T-helper 1 cell treated with Interleukin-12 subunit alpha and Interleukin-12 subunit beta and Interleukin-4 antibody, amounts not matched to agents 30 ng/mL and 1 ng/mL, for 36 hours (primary cell): ENCODE results near the gene UQCC3. TPM values are rescaled to one million over a fixed set of nuclear protein-coding genes. Genes with fewer than 3 reads are reported as not detected.

Experiments used
- intact Hi-C: fragments of 100-400 bp; cut with micrococcal nuclease; formaldehyde crosslinking; loops from one replicate; pipeline ENCODE4 v1.15.1; 2024
- total RNA-seq: library from RNA; stranded (reverse); gene quantifications from 2 replicates; pipeline ENCODE4 v1.2.3, GENCODE V29; 2022

The UQCC3 gene
- total RNA-seq, 1 donor from 2014 or later = 8.0 TPM

DNA sequence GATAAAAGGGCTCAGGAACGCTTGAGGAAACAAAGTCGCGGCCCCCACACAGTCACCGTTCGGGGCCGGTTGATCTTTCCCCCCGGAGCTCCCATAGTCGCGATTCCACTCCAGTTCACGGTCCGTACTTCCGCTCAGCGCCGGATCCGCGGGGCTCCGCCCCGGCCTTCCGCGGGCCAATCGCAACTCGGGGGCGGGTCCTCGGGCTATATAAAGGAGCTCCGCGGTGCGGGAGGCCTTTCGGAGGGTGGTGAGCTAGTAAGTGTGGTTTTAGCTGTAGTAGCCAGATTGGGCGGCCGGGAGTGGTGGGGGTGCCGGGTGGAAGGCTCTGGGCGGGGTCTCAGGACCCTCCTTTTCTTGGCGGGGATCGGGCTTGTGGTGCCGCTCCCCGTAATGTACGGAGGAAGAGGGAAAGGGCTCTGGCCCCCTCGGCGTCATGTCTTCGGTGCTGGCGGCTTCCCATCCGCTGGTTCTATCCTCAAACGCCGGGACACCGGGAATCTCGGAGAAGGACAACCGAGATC, 6.3 kb upstream of the UQCC3 start, which contains the start of the genes C11orf98 and CSKMT:
TSS of gene C11orf98 (minus strand) at position 136 of the 524 bp plus-strand sequence. CDS start at position 95, 41 bp downstream.
TSS of gene CSKMT (plus strand) at position 238 of the 524 bp plus-strand sequence. CDS start 568 bp downstream, outside the sequence.
- intact Hi-C loops = loop anchor here (1.0 to 10.0 kb wide), 13 partner anchors 12 to 540 kb away; partner anchors contain the start of genes EML3, GANAB, HNRNPUL2 and INCENP

DNA sequence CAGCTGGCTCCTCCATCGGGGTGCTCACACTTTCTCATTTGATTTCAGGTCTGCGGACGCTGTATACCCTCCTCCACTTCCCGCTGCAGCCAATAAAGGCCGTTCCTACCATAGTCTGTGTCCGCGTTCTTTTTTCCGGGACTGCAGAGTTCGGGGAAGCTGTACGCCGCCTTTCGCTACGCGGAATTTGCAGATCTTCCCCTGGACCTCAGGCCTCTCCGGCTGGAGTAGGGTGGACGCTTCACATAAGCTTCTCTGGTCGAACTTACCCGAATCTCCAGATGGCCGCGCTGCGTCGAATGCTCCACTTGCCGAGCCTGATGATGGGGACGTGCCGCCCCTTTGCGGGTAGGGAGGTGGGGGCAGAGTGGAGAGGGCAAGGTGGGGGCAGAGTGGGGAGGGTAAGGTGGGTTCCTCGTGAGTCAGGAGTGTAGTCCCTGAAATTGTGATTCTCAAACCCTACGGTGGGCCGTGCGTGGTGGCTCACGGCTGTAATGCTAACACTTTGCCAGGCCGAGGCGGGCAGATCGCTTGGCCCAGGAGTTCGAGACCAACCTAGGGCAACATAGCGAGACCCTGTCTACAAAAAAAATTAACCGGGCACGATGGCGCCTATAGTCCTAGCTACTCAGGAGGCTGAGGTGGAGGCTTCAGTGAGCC, 5.7 kb upstream of the UQCC3 start:
- intact Hi-C loops = loop anchor here (1.0 to 10.0 kb wide), 13 partner anchors 12 to 541 kb away; partner anchors contain the start of genes EML3, GANAB, HNRNPUL2 and INCENP

DNA sequence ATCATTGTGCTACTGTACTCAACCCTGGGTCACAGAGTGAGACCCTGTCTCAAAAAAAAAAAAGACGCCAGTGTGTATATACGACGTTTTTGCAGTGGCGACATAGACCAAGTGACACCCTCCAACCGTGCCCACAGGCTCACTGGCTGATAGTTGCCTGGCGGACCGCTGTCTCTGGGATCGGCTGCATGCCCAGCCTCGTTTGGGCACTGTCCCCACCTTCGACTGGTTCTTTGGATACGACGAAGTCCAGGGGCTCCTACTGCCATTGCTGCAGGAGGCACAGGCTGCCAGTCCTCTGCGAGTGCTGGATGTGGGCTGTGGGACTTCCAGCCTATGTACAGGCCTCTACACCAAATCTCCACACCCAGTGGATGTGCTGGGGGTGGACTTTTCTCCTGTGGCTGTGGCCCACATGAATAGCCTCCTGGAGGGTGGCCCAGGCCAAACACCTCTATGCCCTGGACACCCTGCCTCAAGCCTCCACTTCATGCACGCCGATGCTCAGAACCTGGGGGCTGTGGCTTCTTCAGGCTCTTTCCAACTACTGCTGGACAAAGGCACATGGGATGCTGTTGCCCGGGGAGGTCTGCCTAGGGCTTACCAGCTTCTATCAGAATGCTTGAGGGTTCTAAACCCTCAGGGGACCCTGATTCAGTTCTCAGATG, 5.1 kb upstream of the UQCC3 start:
- intact Hi-C loops = loop anchor here (10.0 kb wide), 1 partner anchor 542 kb away; the partner anchor contains the start of gene INCENP

DNA sequence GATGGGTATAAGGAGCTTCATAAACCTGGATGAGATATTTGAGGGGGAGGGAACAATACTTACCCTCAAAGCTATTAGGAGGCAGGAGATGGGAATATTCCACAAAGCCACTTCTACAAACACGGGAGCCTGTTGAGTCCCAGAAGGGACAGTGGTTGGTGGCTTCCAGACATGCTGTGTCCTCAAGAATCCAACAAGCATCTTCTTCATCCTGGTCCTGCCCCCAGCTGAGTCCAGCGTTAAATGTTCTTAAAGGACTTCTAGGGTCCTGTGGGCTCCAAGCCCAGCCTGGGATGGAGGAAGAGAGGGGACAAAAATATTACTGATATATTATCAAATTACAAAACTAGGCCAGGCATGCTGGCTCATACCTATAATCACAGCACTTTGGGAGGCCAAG, 4.0 kb upstream of the UQCC3 start:
- intact Hi-C loops = loop anchor here (10.0 kb wide), 1 partner anchor 543 kb away; the partner anchor contains the start of gene INCENP

DNA sequence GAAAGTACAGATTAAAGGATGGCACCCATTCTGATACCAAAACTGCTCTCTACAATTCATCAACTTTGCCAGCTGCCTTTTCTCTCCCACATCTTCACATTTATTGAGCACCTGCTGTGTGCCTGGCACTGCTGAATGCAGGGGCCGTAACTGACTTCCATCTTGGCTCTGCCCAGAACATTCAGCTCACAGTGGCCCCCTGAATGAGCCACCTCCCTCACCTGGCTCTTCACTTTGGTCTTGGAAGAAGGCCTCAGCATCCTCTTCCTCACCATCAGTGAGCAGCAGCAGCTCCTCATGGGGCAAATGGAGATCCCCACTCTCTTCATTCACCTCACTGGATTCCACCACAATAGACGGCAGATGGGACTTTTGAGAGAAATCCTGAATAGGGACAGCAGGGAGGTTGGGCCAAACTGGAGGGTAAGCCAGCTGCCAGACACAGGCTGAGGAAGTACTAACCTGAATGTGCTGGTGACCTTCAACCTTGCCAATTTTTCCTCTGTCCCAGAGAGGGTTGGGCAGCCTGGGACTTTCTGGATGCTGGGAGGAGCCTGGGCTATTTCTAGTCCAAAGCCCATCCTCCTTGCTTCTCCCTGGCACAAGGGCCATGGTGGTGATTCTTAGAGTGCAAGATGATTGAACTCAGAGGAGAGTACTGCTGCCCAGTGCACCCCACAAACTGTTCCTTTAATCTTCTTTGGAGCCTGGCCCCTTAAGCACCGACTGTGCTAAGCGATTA, 1.9 kb upstream of the UQCC3 start:
- intact Hi-C loops = loop anchor here (2.0 to 10.0 kb wide), 3 partner anchors 193 to 545 kb away; partner anchors contain the start of gene INCENP

DNA sequence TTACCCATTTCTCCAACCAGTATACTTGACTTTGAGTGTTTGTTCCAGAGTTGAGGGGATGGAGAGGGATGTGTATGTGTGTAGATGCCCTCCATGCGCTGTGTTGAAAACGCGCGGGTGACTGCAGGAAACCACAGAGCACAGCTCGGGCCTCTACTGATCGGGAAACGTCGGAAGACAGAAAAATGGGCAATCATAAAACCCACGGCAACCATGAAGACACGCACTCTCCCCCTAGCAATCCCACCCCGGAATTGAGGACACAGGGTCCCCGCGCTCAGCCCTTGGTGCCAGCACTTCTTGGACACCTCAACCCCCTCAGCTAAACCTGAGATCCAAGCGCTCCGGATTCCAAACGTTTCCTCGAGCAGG, 251 bp upstream of the UQCC3 start:
- intact Hi-C loops = loop anchor here (1.0 to 10.0 kb wide), 7 partner anchors 8 to 246 kb away; partner anchors contain the start of genes INTS5, TAF6L, TUT1 and UBXN1

DNA sequence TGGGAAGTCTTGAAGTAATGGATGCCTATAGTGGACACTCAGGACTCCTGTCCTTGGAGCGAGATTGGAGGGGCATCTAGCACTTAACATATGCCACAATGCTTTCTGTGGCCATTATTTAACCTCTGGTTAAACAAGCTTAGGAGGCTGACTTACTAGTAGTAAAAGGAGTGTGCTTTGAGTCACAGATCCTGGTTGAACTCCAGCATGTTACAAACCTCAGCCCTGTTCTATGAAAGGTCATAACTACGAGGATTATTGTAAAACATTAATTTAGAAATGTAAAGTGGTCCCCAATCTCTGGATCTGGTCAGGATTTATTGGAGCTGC, 1.7 kb downstream of the UQCC3 start:
- intact Hi-C loops = loop anchor here (10.0 kb wide), 1 partner anchor 248 kb away; no protein-coding TSS in a partner anchor

DNA sequence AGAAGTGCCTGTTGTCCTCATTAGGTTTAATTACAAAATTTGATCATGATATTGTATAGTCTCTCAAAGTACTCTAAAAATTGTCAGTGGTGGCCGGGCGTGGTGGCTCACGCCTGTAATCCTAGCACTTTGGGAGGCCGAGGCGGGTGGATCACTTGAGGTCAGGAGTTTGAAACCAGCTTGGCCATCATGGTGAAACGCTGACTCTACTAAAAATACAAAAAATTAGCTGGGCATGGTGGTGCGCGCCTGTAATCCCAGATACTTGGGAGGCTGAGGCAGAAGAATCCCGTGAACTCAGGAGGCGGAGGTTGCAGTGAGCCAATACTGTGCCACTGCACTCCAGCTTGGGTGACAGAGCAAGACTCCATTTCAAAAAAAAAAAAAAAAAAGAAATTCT, 3.9 kb downstream of the UQCC3 start:
- intact Hi-C loops = loop anchor here (10.0 kb wide), 1 partner anchor 251 kb away; no protein-coding TSS in a partner anchor

DNA sequence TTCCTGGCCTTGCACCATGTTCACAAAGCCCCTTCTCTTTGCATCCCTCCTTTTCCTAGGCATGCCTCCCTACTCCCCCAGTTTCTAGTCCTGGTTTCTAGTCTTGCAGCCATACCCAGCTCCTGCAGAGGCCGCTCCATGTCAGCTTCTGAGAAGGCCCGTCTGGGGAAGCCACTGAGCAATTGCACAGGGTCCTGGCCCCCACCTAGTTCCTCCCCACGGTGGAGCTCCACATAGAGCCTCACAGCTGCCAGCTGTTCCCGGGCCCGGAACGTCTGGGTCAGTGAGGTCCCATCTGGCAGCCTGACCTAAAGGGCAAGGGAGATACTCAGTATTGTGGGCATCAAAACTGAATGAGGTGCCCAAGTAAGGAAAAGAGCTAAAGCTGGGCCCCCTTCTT, 5.2 kb downstream of the UQCC3 start:
- intact Hi-C loops = loop anchor here (10.0 kb wide), 1 partner anchor 252 kb away; no protein-coding TSS in a partner anchor

DNA sequence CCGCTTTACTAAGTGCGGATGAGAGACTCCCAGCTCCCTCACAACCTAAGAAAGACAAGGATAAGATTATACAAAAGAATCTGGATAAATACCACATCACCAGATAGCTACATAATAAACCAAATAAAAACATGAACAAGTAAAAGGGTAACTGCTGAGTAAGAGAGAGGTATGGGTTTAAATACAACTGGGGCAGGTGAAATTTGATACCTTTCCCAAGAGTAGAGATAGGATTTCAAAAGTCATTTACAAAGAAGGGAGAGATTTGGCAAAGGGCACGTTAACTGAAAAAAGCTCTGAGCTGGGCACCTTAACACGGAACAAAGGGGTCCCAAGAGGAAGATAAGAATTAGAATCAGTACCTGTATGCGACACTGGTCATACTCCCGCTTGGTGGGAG, 5.7 kb downstream of the UQCC3 start:
- intact Hi-C loops = loop anchor here (10.0 kb wide), 1 partner anchor 252 kb away; no protein-coding TSS in a partner anchor

DNA sequence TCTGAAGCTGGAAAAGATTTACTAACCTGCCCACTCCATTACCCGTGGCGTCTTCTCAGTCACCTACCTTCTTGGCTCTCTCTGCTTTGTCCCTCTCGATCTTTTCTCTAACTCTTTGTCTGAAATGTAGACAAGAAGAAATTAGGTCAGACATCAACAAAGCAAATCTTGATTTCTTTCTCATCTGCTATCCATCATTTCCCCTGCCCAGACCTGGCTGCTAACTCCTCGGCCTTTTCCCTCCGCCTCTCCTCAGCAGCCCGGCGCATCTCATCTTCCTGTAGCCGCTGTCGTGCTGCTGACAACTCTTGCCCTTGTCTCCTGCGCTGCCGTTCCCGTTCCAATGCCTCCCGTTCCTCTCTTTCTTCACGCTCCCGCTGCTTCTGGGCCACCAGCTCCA, 6.2 kb downstream of the UQCC3 start:
- intact Hi-C loops = loop anchor here (2.0 to 10.0 kb wide), 3 partner anchors 13 to 253 kb away; partner anchors contain the start of genes C11orf98, CSKMT and ZBTB3

DNA sequence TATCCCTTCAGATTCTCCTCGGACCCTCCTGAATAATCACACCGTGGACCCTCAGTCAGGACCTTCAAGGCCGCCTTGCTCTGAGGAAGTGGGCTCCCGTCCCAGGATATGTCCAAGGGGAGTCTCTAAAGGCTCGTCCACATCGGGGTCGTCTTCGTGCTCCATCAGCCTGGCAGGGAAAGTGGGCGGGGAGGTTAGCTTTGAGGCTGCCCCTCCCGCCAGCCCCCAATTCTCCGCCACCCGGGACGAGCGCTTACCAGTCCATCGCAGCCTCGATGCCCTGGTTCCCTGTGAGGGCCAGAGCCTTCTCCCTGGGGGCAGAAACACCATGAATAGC, 6.9 kb downstream of the UQCC3 start:
- intact Hi-C loops = loop anchor here (2.0 to 10.0 kb wide), 3 partner anchors 14 to 254 kb away; partner anchors contain the start of genes C11orf98, CSKMT and ZBTB3

DNA sequence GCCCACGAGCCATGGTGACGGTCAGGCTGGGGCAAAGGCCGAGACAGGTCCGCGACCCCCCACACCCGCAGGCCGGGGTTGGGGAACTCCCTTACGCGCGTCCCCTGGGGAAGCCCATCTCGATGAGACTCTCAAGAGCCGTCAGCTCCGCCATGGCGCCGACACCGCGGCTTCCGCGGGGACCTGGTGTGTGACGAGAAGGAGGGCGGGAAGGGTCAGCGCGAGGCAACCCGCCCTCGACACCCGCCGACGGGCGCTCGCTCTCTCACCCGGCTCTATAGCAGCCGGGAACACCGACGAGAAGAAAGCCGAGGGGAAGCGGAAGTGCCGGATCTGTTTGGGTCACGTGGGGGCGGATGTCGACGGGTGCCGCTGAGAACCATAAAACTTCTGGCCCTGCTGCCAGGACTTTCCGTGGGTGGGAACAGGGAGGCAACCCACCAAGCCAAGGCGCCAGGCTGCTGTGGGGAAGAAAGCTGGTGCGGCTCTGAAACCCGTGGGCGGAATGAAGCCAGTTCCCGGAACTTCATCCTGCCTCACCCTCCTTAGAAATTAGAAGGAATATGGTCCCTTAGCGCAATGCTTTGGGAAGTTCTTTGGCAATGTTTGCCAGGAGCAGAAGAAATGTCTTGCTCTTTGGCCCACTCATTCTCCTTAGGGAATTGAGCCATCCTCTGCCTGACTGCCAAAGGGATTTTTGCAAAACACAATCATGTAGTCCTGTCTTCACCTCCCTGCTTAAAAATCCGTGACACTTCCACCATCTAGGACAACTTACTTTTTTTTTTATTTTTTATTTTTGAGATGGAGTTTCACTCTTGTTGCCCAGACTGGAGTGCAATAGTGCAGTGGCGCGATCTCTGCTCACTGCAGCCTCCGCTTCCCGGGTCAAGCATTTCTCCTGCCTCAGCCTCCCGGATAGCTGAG, 7.6 kb downstream of the UQCC3 start, which contains the start of gene UBXN1:
TSS of gene UBXN1 (minus strand) at position 304 of the 927 bp plus-strand sequence. CDS start at position 154, 150 bp downstream.
- intact Hi-C loops = loop anchor here (1.0 to 10.0 kb wide), 10 partner anchors 8 to 254 kb away; partner anchors contain the start of genes C11orf98, CSKMT, GANAB and HNRNPUL2

DNA sequence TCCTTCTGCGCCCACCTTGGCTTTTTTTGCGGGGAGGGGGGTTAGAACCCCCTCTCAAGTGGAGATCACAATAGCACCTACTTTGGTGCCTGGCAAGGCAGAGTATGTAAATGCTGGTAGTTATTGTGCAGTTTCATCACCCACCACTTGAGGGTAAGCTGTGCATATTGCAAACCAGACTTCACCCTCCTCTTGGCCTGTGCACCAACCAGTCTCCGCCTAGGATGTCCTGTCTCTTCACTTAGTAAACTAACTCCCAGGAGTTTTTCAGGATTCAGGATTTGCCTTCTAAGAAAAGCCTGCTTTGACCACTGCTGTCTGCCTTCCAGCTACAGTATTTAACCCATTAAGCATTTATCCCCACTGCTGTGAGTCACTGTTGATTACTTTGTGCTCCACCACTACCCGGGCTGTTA, 9.4 kb downstream of the UQCC3 start:
- intact Hi-C loops = loop anchor here (1.0 kb wide), 2 partner anchors 13 to 181 kb away; no protein-coding TSS in a partner anchor

DNA sequence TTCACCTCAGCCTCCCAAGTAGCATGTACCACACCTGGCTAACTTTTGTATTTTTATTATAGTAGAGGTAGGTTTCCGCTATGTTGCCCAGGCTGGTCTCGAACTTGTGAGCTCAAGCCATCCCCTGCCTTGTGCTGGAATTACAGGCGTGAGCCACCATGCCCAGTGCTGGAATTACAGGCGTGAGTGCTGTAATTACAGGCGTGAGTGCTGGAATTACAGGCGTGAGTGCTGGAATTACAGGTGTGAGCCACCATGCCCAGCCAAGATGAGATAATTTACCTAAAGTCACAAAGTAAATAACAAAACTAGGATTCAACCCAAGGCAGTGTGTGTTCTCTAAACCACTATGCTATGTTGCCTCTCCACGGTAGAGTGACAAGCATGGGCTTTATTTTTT, 11.0 kb downstream of the UQCC3 start:
- intact Hi-C loops = no loop called here

DNA sequence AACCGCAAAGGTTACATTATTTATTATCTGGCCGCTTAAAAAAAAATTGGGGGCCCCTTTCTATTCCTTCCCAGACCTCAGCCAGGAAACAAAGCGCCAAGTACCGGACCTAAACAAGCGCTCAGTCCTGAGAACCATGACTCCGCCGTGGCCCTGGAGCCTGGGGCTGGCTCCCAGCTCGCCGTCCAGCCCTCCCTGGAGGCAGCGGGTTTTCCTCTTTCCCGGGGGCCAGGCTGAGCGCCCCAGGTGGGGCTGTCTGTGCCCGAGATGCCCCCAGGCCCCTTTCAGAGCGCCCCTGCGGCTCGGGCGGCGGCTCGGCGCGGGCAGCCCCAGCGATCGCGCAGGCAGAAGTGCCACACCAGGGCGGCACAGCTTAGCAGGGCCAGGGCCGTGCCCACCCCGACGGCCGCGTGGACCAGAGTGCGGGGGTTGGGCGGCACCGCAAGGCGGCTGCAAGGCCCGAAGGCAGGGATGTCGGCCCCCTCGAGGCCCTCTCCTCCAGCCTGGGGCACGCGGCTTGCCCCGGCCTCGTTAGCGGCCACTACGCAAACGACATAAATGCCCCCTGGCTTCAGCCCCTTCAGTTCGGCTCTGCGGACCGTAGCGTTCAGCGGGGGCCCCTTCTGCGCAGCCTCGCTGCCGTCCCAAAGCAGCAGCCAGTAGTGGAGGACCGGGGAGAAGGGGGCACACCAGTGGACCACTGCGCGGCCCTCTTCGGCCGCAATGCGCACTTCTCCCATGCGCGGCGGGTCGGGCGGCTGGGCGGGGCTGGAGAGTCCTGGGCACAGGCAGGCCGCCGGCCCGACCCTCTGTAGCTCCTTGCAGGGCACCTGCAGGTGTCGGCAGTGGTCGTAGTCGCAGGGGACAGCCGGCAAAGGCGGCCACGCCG, 16.3 kb downstream of the UQCC3 start:
- intact Hi-C loops = no loop called here

DNA sequence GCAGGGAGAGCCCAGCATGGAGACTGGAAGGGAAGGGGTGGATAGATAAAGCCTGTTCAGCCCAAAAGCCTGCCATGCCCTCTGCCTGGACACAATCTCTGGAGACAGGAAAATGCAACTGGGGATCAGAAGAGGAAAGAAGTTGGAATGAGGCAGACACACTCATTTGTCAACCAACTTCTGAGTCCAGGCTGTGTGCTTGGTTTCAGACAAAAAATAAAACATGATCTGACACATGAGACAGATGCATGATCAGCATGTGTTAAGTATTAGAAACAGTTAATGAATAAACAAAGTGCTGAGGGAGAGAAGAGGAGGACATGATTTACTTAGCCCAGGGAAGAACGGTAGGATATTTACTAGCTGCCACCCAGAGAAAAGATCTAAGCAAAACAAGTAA, 17.0 kb downstream of the UQCC3 start:
- intact Hi-C loops = no loop called here

DNA sequence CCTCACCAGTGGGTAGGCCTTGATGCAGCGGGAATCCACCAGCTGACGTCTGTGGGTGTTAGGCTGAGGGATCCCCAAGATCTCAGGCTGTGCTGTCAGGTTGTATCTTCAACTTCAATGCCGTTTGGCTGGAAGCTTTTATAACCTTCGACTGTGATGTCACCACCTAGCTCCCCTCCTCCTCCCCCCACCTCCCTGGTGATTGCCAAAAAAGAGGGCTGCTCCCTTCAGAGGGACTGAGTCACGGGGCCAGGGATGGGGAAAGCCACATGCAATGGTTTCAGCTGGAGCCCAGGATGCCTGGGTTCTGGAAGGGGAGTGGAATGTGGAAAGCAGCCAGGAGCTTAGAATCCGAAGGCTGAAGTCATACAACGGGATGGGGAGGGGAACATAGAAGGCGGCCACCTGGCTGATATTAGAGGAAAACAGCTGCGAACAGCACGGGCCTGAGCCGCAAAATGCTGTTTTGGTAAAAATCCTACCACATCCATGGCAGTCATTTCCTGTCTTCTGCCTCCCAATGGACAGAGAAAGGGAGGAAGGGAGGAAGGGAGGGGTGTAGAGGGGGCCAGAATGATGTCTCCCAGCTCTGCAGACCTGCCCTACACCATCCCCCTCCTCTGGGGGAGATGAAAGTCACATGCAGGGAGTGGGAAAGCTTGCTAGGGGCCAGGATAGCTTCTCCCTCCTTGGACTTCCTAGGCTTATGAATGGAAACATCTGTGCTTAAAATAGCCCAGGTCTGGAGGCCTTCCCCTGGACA, 18.1 kb downstream of the UQCC3 start, which contains the start of gene LRRN4CL:
TSS of gene LRRN4CL (minus strand) at position 110 of the 763 bp plus-strand sequence. CDS start 1,022 bp downstream, outside the sequence.
- intact Hi-C loops = no loop called here
